Upper lobe of left lung (tissue), 6 donors: Measurements from ENCODE around the gene SPACA7. TPM values are rescaled to one million over a fixed set of nuclear protein-coding genes. Genes with fewer than 3 reads are reported as not detected.

Source experiments
- ATAC-seq, 2 donors: fragments of 200-7000 bp; cut with Tn5 transposase; one replicate each; pipeline ENCODE4 v1.9.1; 2022; ENCODE audit warnings: mild to moderate bottlenecking in 2 of 2, moderate library complexity in 2 of 2; ENCODE audit not compliant: low FRiP score in 2 of 2
- DNase-seq, 2 donors: peaks; one replicate each; pipeline ENCODE4 v3.0.0-alpha.2; 2019 to 2020
- H3K27ac ChIP-seq, 4 donors: fragments of 200-600 bp; sonication (generic); one replicate each; pipeline ENCODE4 v1.5.1; 2016 to 2019
- H3K27me3 ChIP-seq, 4 donors: fragments of 200-600 bp; sonication (generic); one replicate each; pipeline ENCODE4 v1.5.1; 2017 to 2019
- H3K36me3 ChIP-seq, 4 donors: fragments of 200-600 bp; sonication (generic); one replicate each; pipeline ENCODE4 v1.5.1; 2016 to 2019
- H3K4me1 ChIP-seq, 4 donors: fragments of 200-600 bp; sonication (generic); one replicate each; pipeline ENCODE4 v1.5.1; 2018 to 2019
- H3K4me3 ChIP-seq, 4 donors: fragments of 200-600 bp; sonication (generic); one replicate each; pipeline ENCODE4 v1.5.1; 2017 to 2019; ENCODE audit warnings: mild to moderate bottlenecking in 2 of 4, moderate library complexity in 1 of 4
- H3K9me3 ChIP-seq, 4 donors: fragments of 200-600 bp; sonication (generic); one replicate each; pipeline ENCODE4 v1.5.1; 2018 to 2019
- CTCF ChIP-seq, 6 experiments: fragments of 450-650 bp in 4 of 6; fragments of 200-600 bp in 2 of 6; sonication (generic) in 2 of 6; IDR thresholded peaks; one replicate each; pipeline ENCODE4 v1.5.1; 2016 to 2019; ENCODE audit warnings: antibody characterized with exemption in 6 of 6
- EP300 ChIP-seq, 4 donors: sonication (generic); formaldehyde crosslinking; IDR thresholded peaks; one replicate each; pipeline ENCODE4 v1.5.1; 2017; ENCODE audit warnings: antibody characterized with exemption in 4 of 4, control low read depth in 2 of 4
- POLR2A ChIP-seq, 4 donors: fragments of 450-650 bp; IDR thresholded peaks; one replicate each; pipeline ENCODE4 v1.5.1; 2016 to 2017; ENCODE audit warnings: antibody characterized with exemption in 4 of 4, mild to moderate bottlenecking in 2 of 4
- POLR2AphosphoS5 ChIP-seq, 2 donors: sonication (generic); formaldehyde crosslinking; IDR thresholded peaks; one replicate each; pipeline ENCODE4 v1.5.1; 2017; ENCODE audit warnings: antibody characterized with exemption in 2 of 2
- WGBS, 2 donors: methylation state at CpG; one replicate each; pipeline ENCODE4 v1.1.5; 2017 to 2018; 5-methylcytosine and 5-hydroxymethylcytosine counted together
- total RNA-seq, 6 donors: library from RNA; depleted of rRNA in 4 of 6; stranded (reverse); fragments of >200 nt in 4 of 6; gene quantifications; one replicate each; pipeline versions ENCODE4 v1.1.0 to v1.2.1, GENCODE V29; 2016 to 2021
- donor health status: DM: no; HTN: no; CAD: no; lungs with moderate emphysema.
- donor health status: DM: no; HTN: yes; CAD: no; lungs with severe emphysema.

The SPACA7 gene
- total RNA-seq, 6 donors from 2014 or later: not detected

GRCh38 chr13:112469071-112469745 lies 93.1 kb downstream of the SPACA7 start:
- Histone ChIP-seq H3K27me3 (no peaks in the 10 kb centered on the region), H3K4me1 (no peaks in the 10 kb centered on the region), H3K4me3 (no peak overlapping the region), H3K27ac (no peak overlapping the region), H3K36me3 (no peaks in the 10 kb centered on the region), H3K9me3 (no peaks in the 10 kb centered on the region)
- ATAC-seq (peak in 1 of 2 donors; percentile 39), DNase-seq (no peak)
- 66 to 81% methylated on average over 6 to 14 of the region's 14 CpGs for WGBS, 2 donors
- TF ChIP-seq EP300 (IDR thresholded peaks at IDR 0.05): no peak

- TF ChIP-seq POLR2A (IDR thresholded peaks at IDR 0.05) (no peak), EP300 (IDR thresholded peaks at IDR 0.05) (no peak), POLR2AphosphoS5 (IDR thresholded peaks at IDR 0.05) (no peak), CTCF (IDR thresholded peaks at IDR 0.05) (no peak)
- Histone ChIP-seq H3K4me1 (no peaks in the 10 kb centered on the region), H3K9me3 (no peaks in the 10 kb centered on the region), H3K27ac (no peak overlapping the region), H3K27me3 (no peaks in the 10 kb centered on the region), H3K36me3 (no peaks in the 10 kb centered on the region), H3K4me3 (no peak overlapping the region)
- no peak for DNase-seq
- 86 to 91% methylated on average over 5 of the region's 5 CpGs for WGBS, 2 donors
- no peak for ATAC-seq
These were observed 97.7 kb downstream of the SPACA7 start for GRCh38 chr13:112473818-112474217.

- Histone ChIP-seq H3K9me3 (no peaks in the 10 kb centered on the region), H3K4me1 (no peaks in the 10 kb centered on the region), H3K27me3 (no peaks in the 10 kb centered on the region), H3K36me3 (no peaks in the 10 kb centered on the region), H3K4me3 (no peak overlapping the region), H3K27ac (no peak overlapping the region)
- DNase-seq: no peak
- no peak for ATAC-seq
- WGBS, 2 donors: 83 to 85% methylated on average over 8 of the region's 8 CpGs
- TF ChIP-seq CTCF (IDR thresholded peaks at IDR 0.05) (no peak), POLR2A (IDR thresholded peaks at IDR 0.05) (no peak), POLR2AphosphoS5 (IDR thresholded peaks at IDR 0.05) (no peak), EP300 (IDR thresholded peaks at IDR 0.05) (no peak)
These were observed 98.7 kb downstream of the SPACA7 start for GRCh38 chr13:112474869-112475268.

- H3K4me1 ChIP-seq: no peaks in the 10 kb centered on the region
- no peaks in the 10 kb centered on the region for H3K27me3 ChIP-seq
- H3K4me3 ChIP-seq: no peak overlapping the region
- no peaks in the 10 kb centered on the region for H3K9me3 ChIP-seq
- no peak overlapping the region for H3K27ac ChIP-seq
- no peak for TF ChIP-seq EP300 (IDR thresholded peaks at IDR 0.05)
- TF ChIP-seq POLR2A (IDR thresholded peaks at IDR 0.05): no peak
- WGBS, 2 donors: 94 to 97% methylated on average over 1 of the region's 1 CpG
- ATAC-seq (no peak), DNase-seq (no peak)
- no peaks in the 10 kb centered on the region for H3K36me3 ChIP-seq
These were observed 99.7 kb downstream of the SPACA7 start for GRCh38 chr13:112475889-112476288.

GRCh38 chr13:112477070-112477619 lies 101.0 kb downstream of the SPACA7 start:
- WGBS, 2 donors: 81 to 89% methylated on average over 9 of the region's 9 CpGs
- no peaks in the 10 kb centered on the region for H3K27me3 ChIP-seq
- TF ChIP-seq CTCF (IDR thresholded peaks at IDR 0.05) (no peak), POLR2A (IDR thresholded peaks at IDR 0.05) (no peak), POLR2AphosphoS5 (IDR thresholded peaks at IDR 0.05) (no peak), EP300 (IDR thresholded peaks at IDR 0.05) (no peak)
- no peaks in the 10 kb centered on the region for H3K4me1 ChIP-seq
- DNase-seq: no peak
- ATAC-seq: no peak
- no peaks in the 10 kb centered on the region for H3K36me3 ChIP-seq
- H3K4me3 ChIP-seq: no peak overlapping the region
- H3K27ac ChIP-seq: no peak overlapping the region
- no peaks in the 10 kb centered on the region for H3K9me3 ChIP-seq

GRCh38 chr13:112479389-112479788 lies 103.2 kb downstream of the SPACA7 start:
- Histone ChIP-seq H3K4me3 (no peak overlapping the region), H3K9me3 (no peaks in the 10 kb centered on the region), H3K36me3 (peaks cover 0 to under 1% (median 0%) of the 10 kb centered on the region in 4 donors), H3K4me1 (no peaks in the 10 kb centered on the region), H3K27me3 (no peaks in the 10 kb centered on the region), H3K27ac (no peak overlapping the region)
- DNase-seq (no peak), ATAC-seq (no peak)
- WGBS, 2 donors: 86 to 93% methylated on average over 7 of the region's 7 CpGs
- TF ChIP-seq CTCF (IDR thresholded peaks at IDR 0.05): no peak
- TF ChIP-seq POLR2A (IDR thresholded peaks at IDR 0.05): no peak
- TF ChIP-seq EP300 (IDR thresholded peaks at IDR 0.05): no peak
- no peak for TF ChIP-seq POLR2AphosphoS5 (IDR thresholded peaks at IDR 0.05)
